A549 treated with CpdA at 1 μM for 4 hours (cell line): ENCODE data around the gene FILIP1. TPM values are rescaled to one million over a fixed set of nuclear protein-coding genes. Genes with fewer than 3 reads are reported as not detected.

ENCODE experiments used
- total RNA-seq: library from RNA; stranded (reverse); fragments of 200-300 nt; extraction: Qiagen RNA extraction; gene quantifications from 5 replicates; pipeline ENCODE4 v1.2.3, GENCODE V29; 2022; ENCODE audit warnings: low read depth

The FILIP1 gene
- total RNA-seq: 0.20 to 0.48 TPM (median 0.32 TPM) in 5 replicates

GRCh38 chr6:75493400-75494064 lies at the start of gene FILIP1:
Gene FILIP1 (minus strand): TSS chr6:75493800. CDS start chr6:75414972, 78,828 bp downstream.

GRCh38 chr6:75284632-75285282 lies 208.8 kb downstream of the FILIP1 start, which contains the start of gene TMEM30A:
Gene TMEM30A (minus strand): TSS chr6:75284792. CDS start chr6:75284638, 154 bp downstream.

GRCh38 chr6:75243333-75244062 lies 250.1 kb downstream of the FILIP1 start, which contains the start of gene COX7A2:
Gene COX7A2 (minus strand): TSS chr6:75243801. CDS start chr6:75243734, 67 bp downstream.

Other genes starting within 250 kb of the FILIP1 start
- 265 to 329 TPM (median 280 TPM) in 5 replicates for gene COX7A2, start 250.0 kb downstream of the FILIP1 start, total RNA-seq
- 36.8 to 48.2 TPM (median 43.4 TPM) in 5 replicates for gene TMEM30A, start 209.0 kb downstream of the FILIP1 start, total RNA-seq
- 27.4 to 39.8 TPM (median 31.4 TPM) in 5 replicates for gene SENP6, start 108.1 kb upstream of the FILIP1 start, total RNA-seq